GM19438 (cell line): ENCODE measurements around the gene SLFN12.
"Not testable (repeated sequence)": the region's sequence is repeated elsewhere in the genome, so short reads cannot be mapped to it uniquely, and the experiment has no call there.

Experiments
- ATAC-seq: cut with Tn5 transposase; IDR thresholded peaks from one replicate; pipeline ENCODE4 v1.9.1; 2021; ENCODE audit warnings: low read depth; ENCODE audit not compliant: unreplicated experiment

The SLFN12 gene

DNA sequence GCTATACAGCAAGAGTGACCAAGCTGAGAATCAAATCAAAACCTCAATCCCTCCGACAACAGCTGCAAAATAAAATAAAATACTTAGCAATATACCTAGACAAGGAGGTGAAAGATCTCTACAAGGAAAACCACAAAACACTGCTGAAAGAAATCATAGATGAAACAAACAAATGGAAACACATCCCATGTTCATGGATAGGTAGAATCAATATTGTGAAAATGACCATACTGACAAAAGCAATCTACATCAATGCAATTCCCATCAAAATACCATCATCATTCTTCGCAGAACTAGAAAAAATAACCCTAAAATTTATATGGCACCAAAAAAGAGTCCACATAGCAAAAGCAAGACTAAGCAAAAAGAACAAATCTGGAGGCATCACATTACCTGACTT, 17.6 kb downstream of the SLFN12 start:
- not testable (repeated sequence) for ATAC-seq

- no peak for ATAC-seq
These were observed 18.1 kb downstream of the SLFN12 start for GRCh38 chr17:35414247-35414646.

DNA sequence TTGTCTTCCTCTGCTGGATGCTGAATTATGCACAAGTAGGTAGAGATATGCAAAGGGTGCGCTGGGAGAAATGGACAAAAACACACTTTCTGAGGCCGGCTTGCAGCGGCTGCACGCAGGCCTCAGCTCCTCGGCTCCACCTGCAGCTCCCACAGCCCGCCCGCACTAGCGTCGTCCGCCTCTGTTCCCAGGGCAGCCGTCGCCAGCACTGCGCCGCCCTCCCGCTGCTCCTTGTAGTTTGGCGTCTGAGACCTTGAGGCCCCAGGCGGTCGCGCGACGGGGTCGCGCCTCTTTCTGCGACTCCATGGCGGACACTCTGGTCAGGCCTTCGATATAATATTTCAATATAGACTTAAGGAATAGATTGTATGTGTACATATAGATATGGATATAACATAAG, 24.8 kb downstream of the SLFN12 start:
- no peak for ATAC-seq

DNA sequence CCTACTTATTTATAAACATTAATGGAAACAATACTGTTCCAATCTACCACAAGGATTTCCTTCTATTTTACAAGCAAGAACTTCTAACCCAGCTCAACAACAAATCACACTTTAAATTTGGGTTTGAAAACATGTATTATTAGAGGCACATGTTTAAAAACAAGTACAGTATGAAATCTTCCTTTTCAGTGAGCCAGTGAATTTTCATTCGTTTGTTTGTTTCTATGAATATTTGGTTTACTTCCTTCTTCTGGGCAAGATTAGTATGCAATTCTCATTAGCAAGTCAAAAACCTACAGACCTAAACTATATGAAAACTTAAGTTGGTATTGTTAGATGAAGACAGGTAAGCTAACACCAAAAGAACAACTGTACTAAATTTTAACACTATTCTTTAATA, 25.7 kb downstream of the SLFN12 start:
- no peak for ATAC-seq

DNA sequence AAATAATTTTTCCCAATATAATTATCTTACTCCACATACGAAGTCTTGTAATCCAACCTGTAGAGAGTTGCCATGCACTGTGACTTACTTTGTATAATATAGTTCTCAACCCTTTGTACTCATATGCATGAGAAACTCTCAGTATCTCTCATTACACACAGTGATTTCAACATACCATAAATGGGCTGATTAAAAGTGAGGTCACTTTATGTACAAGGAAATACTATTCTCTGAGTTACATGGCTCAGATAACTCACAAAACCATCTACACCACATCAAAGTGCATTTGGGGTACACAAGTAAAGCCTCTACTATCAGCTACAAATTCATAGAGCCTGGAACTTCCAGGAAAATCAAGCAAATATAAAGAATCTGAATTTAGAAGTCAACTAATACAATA, 27.9 kb downstream of the SLFN12 start:
- ATAC-seq = no peak

GRCh38 chr17:35393783-35394182, 38.5 kb downstream of the SLFN12 start:
- ATAC-seq = not testable (repeated sequence)

DNA sequence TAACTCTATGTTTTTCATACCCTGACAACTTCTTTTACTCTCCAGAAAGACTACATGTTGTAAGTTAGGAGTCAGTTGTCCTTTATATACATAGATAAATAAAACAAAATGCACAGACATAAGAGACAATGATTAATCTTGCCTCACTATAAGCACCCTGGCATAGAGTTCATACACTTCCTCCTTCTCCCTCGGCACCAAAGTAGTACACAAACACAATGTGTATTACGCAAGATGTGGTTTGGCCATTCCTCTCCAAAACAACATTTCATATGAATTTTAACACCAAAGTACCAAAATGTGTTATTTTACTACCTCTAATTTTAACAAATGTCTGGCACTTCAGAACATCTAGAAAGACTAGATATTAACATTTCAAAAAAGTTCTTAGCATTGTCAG, 41.6 kb downstream of the SLFN12 start:
- ATAC-seq = no peak

GRCh38 chr17:35390156-35390555, 42.1 kb downstream of the SLFN12 start:
- ATAC-seq = no peak

DNA sequence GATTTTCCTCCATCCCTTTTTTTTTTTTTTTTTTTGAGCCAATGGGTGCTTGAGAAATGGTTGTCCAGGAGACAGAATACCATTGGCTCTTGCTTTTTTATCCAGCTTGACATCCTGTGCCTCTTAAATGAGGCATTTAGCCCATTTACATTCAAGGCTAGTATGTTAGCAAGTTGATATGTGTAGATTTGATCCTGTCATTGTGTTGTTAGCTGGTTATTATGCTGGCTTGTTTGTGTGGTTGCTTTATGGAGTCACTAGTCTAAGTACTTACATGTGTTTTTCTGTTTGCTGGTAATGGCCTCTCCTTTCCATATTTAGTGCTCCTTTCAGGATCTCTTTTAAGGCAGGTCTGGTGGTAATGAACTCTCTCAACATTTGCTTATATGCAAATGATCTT, 44.8 kb downstream of the SLFN12 start:
- ATAC-seq = no peak

- ATAC-seq = no peak
These were observed 54.6 kb downstream of the SLFN12 start for GRCh38 chr17:35377706-35378105.

DNA sequence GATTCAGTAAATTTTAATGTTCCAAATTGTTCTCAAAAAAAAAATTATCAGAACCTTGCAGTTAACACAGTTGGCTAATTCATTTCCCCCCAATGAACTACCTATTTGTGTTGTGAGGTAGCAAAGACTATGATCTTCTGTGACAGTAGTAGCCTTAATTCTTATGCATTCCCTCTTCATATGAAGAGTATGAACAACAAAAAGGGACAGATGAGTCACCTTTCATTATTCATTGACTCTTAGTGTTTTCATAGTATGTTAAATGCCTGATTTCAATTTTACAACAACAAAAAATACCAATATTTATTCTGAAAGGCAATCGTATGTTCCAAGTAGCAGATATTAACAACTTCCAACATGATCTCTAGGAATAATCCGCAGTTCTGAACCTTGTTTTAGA, 55.2 kb downstream of the SLFN12 start:
- no peak for ATAC-seq

GRCh38 chr17:35376245-35376644, 56.1 kb downstream of the SLFN12 start:
- ATAC-seq = no peak

GRCh38 chr17:35374766-35375344, 57.4 kb downstream of the SLFN12 start:
- no peak for ATAC-seq

- ATAC-seq = no peak
These were observed 58.1 kb downstream of the SLFN12 start for GRCh38 chr17:35373984-35374765.

DNA sequence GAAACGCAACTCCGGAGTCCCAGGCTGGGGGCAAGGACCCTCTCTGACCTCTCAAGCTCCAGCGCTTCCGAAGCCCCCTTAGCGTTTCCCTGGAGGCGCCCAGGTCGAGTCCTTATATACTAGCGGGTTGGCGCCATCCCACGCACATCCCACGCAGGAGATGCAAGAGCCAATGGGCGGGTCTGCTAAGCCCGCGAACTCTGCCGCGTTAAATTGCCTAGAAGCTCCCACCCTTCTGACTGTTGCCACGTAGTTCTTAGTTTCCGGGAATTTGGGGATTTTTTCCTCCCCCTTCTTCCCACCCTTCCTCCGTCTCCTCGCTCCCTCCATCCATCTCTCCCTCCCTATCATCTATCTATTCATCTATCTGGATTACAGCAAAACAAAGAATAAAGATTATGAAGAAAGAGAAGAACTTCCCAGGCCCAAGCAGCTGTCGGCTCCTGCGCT, 58.7 kb downstream of the SLFN12 start, which contains the start of gene SLFN11:
TSS of gene SLFN11 (minus strand) at position 88 of the 450 bp plus-strand sequence. CDS start 9,814 bp downstream, outside the sequence.
- no peak for ATAC-seq

DNA sequence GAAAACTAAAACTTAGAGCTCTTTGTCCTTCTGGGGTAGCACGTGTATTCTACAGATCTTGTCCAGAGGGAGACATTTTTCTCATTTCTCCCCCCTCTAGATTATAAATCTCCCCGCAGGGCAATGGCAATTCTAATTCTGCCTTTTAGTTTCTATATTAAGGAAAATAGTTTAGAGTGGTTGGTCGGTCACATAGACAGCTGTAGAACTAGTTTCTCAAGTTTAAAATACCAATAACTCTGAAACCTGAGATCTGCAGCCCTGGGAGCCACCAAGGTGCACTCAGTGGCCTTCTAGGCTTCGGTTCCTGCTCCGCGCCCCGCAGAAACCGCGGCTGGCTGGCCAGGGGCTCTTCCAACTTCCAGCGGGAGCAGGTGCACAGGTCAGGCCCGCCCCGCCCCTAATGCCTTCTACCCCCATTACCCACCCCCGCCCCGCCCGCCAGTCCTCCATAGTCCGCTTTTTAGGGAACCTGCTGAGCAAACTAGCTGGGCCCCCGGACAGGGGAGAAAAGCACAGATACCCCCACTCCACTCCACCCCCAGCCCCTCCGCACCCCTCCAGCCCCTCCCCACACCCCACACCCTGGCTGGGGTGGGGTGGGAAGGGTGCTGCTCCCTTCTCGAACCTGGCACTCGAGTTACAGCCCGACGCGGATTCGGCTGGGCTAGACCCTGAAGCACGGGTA, 59.3 kb downstream of the SLFN12 start:
- no peak for ATAC-seq

GRCh38 chr17:35371934-35372333, 60.4 kb downstream of the SLFN12 start:
- no peak for ATAC-seq

DNA sequence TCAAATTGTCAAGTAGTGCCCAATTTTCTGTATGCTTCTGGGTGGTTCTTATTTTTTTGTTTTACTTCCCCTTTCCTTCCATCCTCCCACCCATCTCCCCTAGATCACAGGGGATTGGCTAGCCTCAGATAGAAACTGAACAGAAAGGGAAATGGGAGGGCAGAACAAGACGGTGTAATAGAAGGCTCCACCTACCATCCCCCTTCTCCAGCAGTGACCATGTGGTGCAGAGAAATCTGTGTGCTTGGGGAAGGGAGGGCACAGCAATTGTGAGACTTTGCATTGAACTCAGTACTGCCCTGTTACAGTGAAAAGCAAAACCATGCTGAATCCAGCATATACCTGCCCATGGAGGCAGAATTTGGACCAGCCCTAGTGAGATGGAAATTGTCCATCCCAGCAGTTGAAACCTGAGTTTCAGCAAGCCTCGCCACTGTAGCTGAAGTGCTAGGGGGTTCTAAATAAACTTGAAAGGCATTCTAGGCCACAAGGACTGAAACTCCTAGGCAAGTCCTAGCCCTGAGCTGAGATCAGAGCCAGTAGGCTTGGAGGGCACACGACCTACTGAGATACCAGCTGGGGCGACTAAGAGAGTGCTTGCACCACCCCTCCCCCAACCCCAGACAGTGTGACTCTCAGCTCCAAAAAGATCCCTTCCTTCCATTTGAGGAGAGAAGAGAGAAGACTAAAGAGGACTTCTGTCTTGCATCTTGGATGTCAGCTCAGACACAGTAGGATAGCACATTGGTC, 64.0 kb downstream of the SLFN12 start:
- no peak for ATAC-seq

DNA sequence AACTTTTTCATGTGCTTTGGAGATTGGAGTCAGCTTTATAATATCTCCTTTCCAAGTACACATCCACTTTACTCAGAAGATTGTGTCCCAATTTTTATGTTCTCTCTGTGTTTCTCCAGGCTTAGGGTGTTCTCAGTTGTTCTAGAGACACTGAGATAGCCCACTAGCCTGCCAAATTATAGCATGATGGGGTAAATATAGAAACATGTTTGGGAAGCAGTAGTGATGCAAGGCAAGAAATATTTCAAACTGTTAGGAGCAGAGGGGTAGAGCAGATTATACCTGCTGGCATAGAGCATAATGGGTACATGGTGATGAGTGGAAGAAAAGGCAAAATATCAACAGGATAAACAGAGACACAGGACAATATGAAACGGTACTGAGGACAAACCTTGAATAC, 71.3 kb downstream of the SLFN12 start:
- ATAC-seq = no peak
